Measurements from ENCODE around the gene GBP1. TPM values are rescaled to one million over a fixed set of nuclear protein-coding genes. Genes with fewer than 3 reads are reported as not detected.
A peak's percentile ranks its signal among the peaks of the same experiment; 100 is the strongest.

GBP1 gene
- total and polyA plus RNA-seq, 7 donors, result 4.2 to 72.1 (median 24.2) TPM

DNA sequence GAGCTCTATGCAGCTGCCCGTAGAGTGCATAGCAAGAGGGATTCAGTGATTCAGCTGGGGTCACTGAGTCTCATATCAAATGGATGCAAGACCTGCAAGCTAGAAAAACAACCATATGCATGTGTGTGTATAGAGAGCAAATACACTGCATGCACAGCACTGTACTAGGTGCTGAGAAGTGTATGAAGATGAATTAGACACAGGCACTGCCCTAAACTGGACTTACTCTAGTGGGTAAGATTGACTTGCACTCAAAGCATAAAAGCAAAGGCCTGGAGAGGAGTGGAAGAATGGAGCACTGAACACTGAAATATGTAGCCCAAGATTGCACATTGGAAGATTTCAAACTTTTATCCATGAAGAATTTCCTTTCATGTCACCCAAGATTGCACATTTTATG is 5.5 kb upstream of the GBP1 start:
- 86% methylated on average over 1 of the region's 1 CpG for WGBS, 2 donors
- H3K27ac ChIP-seq, result peak overlapping the region in 1 of 4 donors; percentile 47
- TF ChIP-seq POLR2AphosphoS5 (IDR thresholded peaks at IDR 0.05) (no peak), CTCF (IDR thresholded peaks at IDR 0.05) (no peak), POLR2A (IDR thresholded peaks at IDR 0.05) (no peak)
- peak overlapping the region in 3 of 4 donors; percentile 5 to 29 (median 25) for H3K4me3 ChIP-seq
- no peaks in the 10 kb centered on the region for H3K36me3 ChIP-seq
- peaks cover 0 to 6% (median 2%) of the 10 kb centered on the region in 4 donors for H3K4me1 ChIP-seq
- DNase-seq, result no peak
- H3K9me3 ChIP-seq, result no peaks in the 10 kb centered on the region
- H3K27me3 ChIP-seq, result no peaks in the 10 kb centered on the region
- intact Hi-C loops (cut with DNase I), result no loop called here

DNA sequence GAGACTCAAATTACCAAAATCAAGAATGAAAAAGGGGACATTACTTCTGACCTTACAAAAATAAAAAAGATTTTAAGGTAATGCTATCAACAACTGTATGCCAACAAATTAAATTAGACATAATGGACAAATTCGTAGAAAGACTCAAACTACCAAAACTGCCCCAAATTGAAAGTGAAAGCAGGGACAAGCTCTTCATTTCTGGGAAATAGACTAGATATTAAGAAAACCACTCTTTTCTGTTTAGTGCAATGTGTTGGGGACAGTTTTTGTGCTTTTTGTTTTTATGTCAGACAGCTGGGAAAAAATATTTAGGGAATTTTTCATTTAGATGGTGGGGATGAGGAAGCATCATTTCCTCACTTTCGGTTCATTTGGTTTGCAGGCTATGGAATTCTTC is 4.9 kb upstream of the GBP1 start:
- DNase-seq, result no peak
- Histone ChIP-seq H3K27me3 (no peaks in the 10 kb centered on the region), H3K27ac (peak overlapping the region; percentile 25 to 47 (median 31)), H3K4me3 (peak overlapping the region; percentile 5 to 29 (median 18)), H3K36me3 (no peaks in the 10 kb centered on the region), H3K4me1 (peaks cover 0 to 7% (median 4%) of the 10 kb centered on the region in 4 donors), H3K9me3 (no peaks in the 10 kb centered on the region)
- intact Hi-C loops (cut with DNase I), result no loop called here
- no peak for TF ChIP-seq POLR2A (IDR thresholded peaks at IDR 0.05)
- no peak for TF ChIP-seq EP300 (IDR thresholded peaks at IDR 0.05)
- no peak for TF ChIP-seq CTCF (IDR thresholded peaks at IDR 0.05)
- no peak for TF ChIP-seq POLR2AphosphoS5 (IDR thresholded peaks at IDR 0.05)
- 41 to 66% methylated on average over 2 of the region's 2 CpGs for WGBS, 2 donors

DNA sequence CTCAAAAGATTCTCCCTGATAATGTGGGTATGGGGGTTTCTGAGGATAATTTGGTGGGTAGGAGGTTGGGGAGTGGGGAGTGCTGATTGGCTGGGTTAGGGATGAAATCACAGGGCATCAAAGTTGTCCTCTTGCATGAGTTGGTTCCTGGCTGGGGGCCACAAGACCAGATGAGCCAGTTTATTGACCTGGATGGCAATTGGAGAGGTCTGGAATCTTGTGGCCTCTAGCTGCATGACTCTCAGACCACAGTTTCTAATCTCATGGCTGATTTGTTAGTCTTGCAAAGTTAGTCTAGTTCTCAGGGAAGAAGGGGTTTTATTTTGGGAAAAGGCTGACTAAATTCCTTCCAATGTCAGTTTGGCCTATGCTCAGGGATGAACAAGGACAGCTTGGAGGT is 3.3 kb upstream of the GBP1 start:
- DNase-seq, result no peak
- H3K4me3 ChIP-seq, result no peak overlapping the region
- H3K9me3 ChIP-seq, result no peaks in the 10 kb centered on the region
- H3K36me3 ChIP-seq, result no peaks in the 10 kb centered on the region
- peaks cover 0 to 14% (median 9%) of the 10 kb centered on the region in 4 donors for H3K4me1 ChIP-seq
- H3K27me3 ChIP-seq, result no peaks in the 10 kb centered on the region
- H3K27ac ChIP-seq, result no peak overlapping the region
- intact Hi-C loops (cut with DNase I), result no loop called here
- TF ChIP-seq POLR2A (IDR thresholded peaks at IDR 0.05), result no peak
- TF ChIP-seq EP300 (IDR thresholded peaks at IDR 0.05), result no peak
- no peak for TF ChIP-seq CTCF (IDR thresholded peaks at IDR 0.05)
- TF ChIP-seq POLR2AphosphoS5 (IDR thresholded peaks at IDR 0.05), result no peak

DNA sequence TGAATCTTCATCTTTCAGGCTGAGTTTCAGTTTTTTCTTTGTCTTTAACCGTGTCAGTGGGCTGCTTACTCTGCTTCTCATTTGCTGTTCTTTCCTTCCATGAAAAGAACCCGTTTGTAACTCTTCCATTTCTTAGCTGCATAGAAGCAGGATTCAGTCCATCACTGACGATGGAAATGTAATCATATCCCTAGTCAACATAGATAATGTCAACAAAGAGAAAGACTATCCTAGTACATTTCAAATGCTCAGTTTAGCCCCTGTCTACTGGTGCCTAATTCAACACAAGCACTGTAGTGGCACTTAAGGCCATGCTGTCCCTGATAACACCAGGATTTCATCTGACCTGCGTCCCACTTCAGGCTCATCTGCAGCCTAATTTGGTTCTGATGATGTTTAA is 376 bp downstream of the GBP1 start:
- Histone ChIP-seq H3K27ac (peak overlapping the region; percentile 82 to 91 (median 88)), H3K4me3 (peak overlapping the region; percentile 35 to 63 (median 54)), H3K27me3 (no peaks in the 10 kb centered on the region), H3K36me3 (peaks cover 0 to 16% (median 0%) of the 10 kb centered on the region in 4 donors), H3K9me3 (no peaks in the 10 kb centered on the region), H3K4me1 (peaks cover 0 to 44% (median 25%) of the 10 kb centered on the region in 4 donors)
- no peak for TF ChIP-seq CTCF (IDR thresholded peaks at IDR 0.05)
- TF ChIP-seq EP300 (IDR thresholded peaks at IDR 0.05), result no peak
- TF ChIP-seq POLR2A (IDR thresholded peaks at IDR 0.05), result no peak
- DNase-seq, result no peak
- intact Hi-C loops (cut with DNase I), result loop anchor here (5.0 kb wide), 1 partner anchor 42 kb away; the partner anchor contains the start of gene GBP3
- 2 to 6% methylated on average over 4 of the region's 4 CpGs for WGBS, 2 donors

DNA sequence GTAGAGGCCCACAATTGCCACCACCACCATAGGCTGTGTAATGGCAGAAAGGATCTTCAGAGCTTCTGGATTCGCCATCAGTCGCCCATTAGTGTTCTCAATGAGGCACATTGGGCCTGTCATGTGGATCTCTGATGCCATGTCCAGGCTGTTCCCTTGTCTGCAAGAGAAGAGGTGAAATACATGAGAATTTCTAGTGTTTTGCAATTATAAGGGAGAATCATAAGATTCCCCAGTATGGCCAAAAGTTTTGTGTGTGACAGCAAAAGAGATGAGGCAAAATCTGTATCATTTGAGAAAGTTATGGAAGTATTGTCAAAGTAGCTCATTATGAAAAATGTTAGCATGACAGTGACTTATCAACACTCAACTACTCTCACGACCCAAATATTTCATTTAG is 1.9 kb downstream of the GBP1 start:
- no peak for TF ChIP-seq POLR2A (IDR thresholded peaks at IDR 0.05)
- Histone ChIP-seq H3K4me1 (peaks cover 0 to 44% (median 25%) of the 10 kb centered on the region in 4 donors), H3K36me3 (peaks cover 12 to 31% (median 13%) of the 10 kb centered on the region in 4 donors), H3K9me3 (no peaks in the 10 kb centered on the region), H3K27ac (peak overlapping the region; percentile 82 to 91 (median 88)), H3K27me3 (no peaks in the 10 kb centered on the region), H3K4me3 (peak overlapping the region in 1 of 4 donors; percentile 63)
- no peak for DNase-seq
- intact Hi-C loops (cut with DNase I), result loop anchor here (5.0 kb wide), 1 partner anchor 41 kb away; the partner anchor contains the start of gene GBP3
- 89 to 93% methylated on average over 3 of the region's 3 CpGs for WGBS, 2 donors
